Caco-2 (cell line): ENCODE results near the gene EPHA4. TPM values are rescaled to one million over a fixed set of nuclear protein-coding genes. Genes with fewer than 3 reads are reported as not detected.
A peak's percentile ranks its signal among the peaks of the same experiment; 100 is the strongest.

ENCODE experiments used
- BruUV-seq: library from RNA; stranded (reverse); fragments of 400-500 nt; replicated peaks from 2 replicates; lab custom pipeline; 2021; lab: Mats Ljungman, UMichigan
- CTCF ChIA-PET: fragments of 300-600 bp; sonication (Branson Sonifier 250); formaldehyde crosslinking; loops from one replicate; lab custom pipeline; 2022; ENCODE audit warnings: antibody characterized with exemption; lab: Charles Lee
- POLR2A ChIA-PET: fragments of 300-600 bp; sonication (Branson Sonifier 250); formaldehyde crosslinking; loops from one replicate; lab custom pipeline; 2022; ENCODE audit warnings: antibody characterized with exemption; lab: Charles Lee
- DNase-seq, 2 experiments: peaks; one replicate each; pipeline versions ENCODE4 v3.0.0 to v3.0.0-alpha.2; 2020 to 2022
- H3K27me3 ChIP-seq: replicated peaks from 2 replicates; pipeline ENCODE4 v1.6.0; 2011; ENCODE audit warnings: low read length; ENCODE audit not compliant: control insufficient read depth, insufficient read depth
- H3K36me3 ChIP-seq: 2 replicates; pipeline ENCODE4 v1.5.1; 2011; ENCODE audit warnings: low read length; ENCODE audit not compliant: control insufficient read depth, insufficient read depth
- H3K4me1 ChIP-seq: fragments of 250-450 bp; sonication (Bioruptor Pico); 2 replicates; pipeline ENCODE4 v1.5.1; 2020; ENCODE audit warnings: mild to moderate bottlenecking
- H3K4me3 ChIP-seq: 2 replicates; pipeline ENCODE4 v1.5.1; 2011; ENCODE audit warnings: low read depth, mild to moderate bottlenecking, control low read depth, low read length
- H3K9me3 ChIP-seq: fragments of 250-450 bp; sonication (Bioruptor Pico); 2 replicates; pipeline ENCODE4 v1.5.1; 2020; ENCODE audit warnings: mild to moderate bottlenecking, moderate library complexity
- H3K27ac Mint-ChIP-seq: one replicate; pipeline ENCODE4 v1.8.0; 2022; ENCODE audit warnings: mixed read lengths; ENCODE audit not compliant: unreplicated experiment
- H3K27me3 Mint-ChIP-seq: one replicate; pipeline ENCODE4 v1.8.0; 2022; ENCODE audit warnings: mixed read lengths; ENCODE audit not compliant: insufficient read depth, unreplicated experiment
- H3K36me3 Mint-ChIP-seq: one replicate; pipeline ENCODE4 v1.8.0; 2022; ENCODE audit warnings: mild to moderate bottlenecking, mixed read lengths; ENCODE audit not compliant: insufficient read depth, unreplicated experiment
- H3K4me1 Mint-ChIP-seq: one replicate; pipeline ENCODE4 v1.8.0; 2022; ENCODE audit warnings: low read depth, mixed read lengths; ENCODE audit not compliant: unreplicated experiment
- H3K4me3 Mint-ChIP-seq: one replicate; pipeline ENCODE4 v1.8.0; 2022; ENCODE audit warnings: mild to moderate bottlenecking, moderate library complexity, mixed read lengths; ENCODE audit not compliant: unreplicated experiment
- H3K9me3 Mint-ChIP-seq: one replicate; pipeline ENCODE4 v1.8.0; 2022; ENCODE audit warnings: mixed read lengths; ENCODE audit not compliant: unreplicated experiment
- CTCF ChIP-seq, 2 experiments: fragments of 200-600 bp in 1 of 2; IDR thresholded peaks; 1 replicate in 1 of 2; 2 replicates in 1 of 2; pipeline versions ENCODE4 v1.5.1 to v1.8.0; 2011 to 2022; ENCODE audit warnings: antibody characterized with exemption in 1 of 2, control low read depth in 1 of 2, inconsistent platforms in 1 of 2, low read depth in 1 of 2, low read length in 1 of 2, mild to moderate bottlenecking in 1 of 2, moderate library complexity in 1 of 2; ENCODE audit not compliant: insufficient read depth in 1 of 2, severe bottlenecking in 1 of 2, unreplicated experiment in 1 of 2
- intact Hi-C: fragments of 100-400 bp; cut with micrococcal nuclease; formaldehyde crosslinking; loops from one replicate; pipeline ENCODE4 v1.10.0; 2022; ENCODE audit not compliant: unreplicated experiment
- total RNA-seq: library from RNA; stranded (reverse); gene quantifications from 2 replicates; pipeline ENCODE4 v1.2.3, GENCODE V29; 2022

EPHA4 gene
- total RNA-seq, 1 experiment from 2014 or later = 95.5 TPM

GRCh38 chr2:221541131-221541735, 30.9 kb downstream of the EPHA4 start:
- Histone ChIP-seq H3K4me1 (peaks cover 11% of the 10 kb centered on the region), H3K27me3 (no peaks in the 10 kb centered on the region), H3K36me3 (no peaks in the 10 kb centered on the region), H3K4me3 (no peak overlapping the region), H3K9me3 (no peaks in the 10 kb centered on the region)
- CTCF ChIA-PET = interaction anchor here (0.7 kb wide), 1 partner anchor 23 kb away, joined by 6 read pairs; no protein-coding TSS in a partner anchor
- DNase-seq = no peak
- TF ChIP-seq CTCF (IDR thresholded peaks at IDR 0.05; ENCODE audit: insufficient read depth in 1 of 2, low read depth in 1 of 2, low read length in 1 of 2, severe bottlenecking in 1 of 2, unreplicated experiment in 1 of 2) = no peak
- H3K9me3 Mint-ChIP-seq = no peaks in the 10 kb centered on the region
- no peak overlapping the region for H3K27ac Mint-ChIP-seq
- no peak overlapping the region for H3K4me3 Mint-ChIP-seq
- intact Hi-C loops = no loop called here
- no peaks in the 10 kb centered on the region for H3K27me3 Mint-ChIP-seq
- POLR2A ChIA-PET = no interaction called here
- H3K36me3 Mint-ChIP-seq = peaks cover 33% of the 10 kb centered on the region
- peaks cover 43% of the 10 kb centered on the region for H3K4me1 Mint-ChIP-seq
- BruUV-seq = no TSS peak

GRCh38 chr2:221539246-221539645, 32.9 kb downstream of the EPHA4 start:
- H3K27me3 Mint-ChIP-seq = no peaks in the 10 kb centered on the region
- no peak overlapping the region for H3K27ac Mint-ChIP-seq
- Histone ChIP-seq H3K36me3 (no peaks in the 10 kb centered on the region), H3K27me3 (no peaks in the 10 kb centered on the region), H3K4me3 (no peak overlapping the region), H3K4me1 (peaks cover 27% of the 10 kb centered on the region), H3K9me3 (no peaks in the 10 kb centered on the region)
- no peak for DNase-seq
- H3K4me3 Mint-ChIP-seq = no peak overlapping the region
- no peaks in the 10 kb centered on the region for H3K9me3 Mint-ChIP-seq
- ChIA-PET CTCF (no interaction called here), POLR2A (no interaction called here)
- no TSS peak for BruUV-seq
- peaks cover 51% of the 10 kb centered on the region for H3K4me1 Mint-ChIP-seq
- intact Hi-C loops = no loop called here
- H3K36me3 Mint-ChIP-seq = peaks cover 45% of the 10 kb centered on the region
- TF ChIP-seq CTCF (IDR thresholded peaks at IDR 0.05; ENCODE audit: insufficient read depth in 1 of 2, low read depth in 1 of 2, low read length in 1 of 2, severe bottlenecking in 1 of 2, unreplicated experiment in 1 of 2) = no peak

GRCh38 chr2:221535824-221536223, 36.3 kb downstream of the EPHA4 start:
- DNase-seq = peak; percentile 83 to 84

More at GRCh38 chr2:221535824-221536223, 36.3 kb downstream of the EPHA4 start:
- 0 out of 2 replicates have a peak, but pooled peaks cover 2% of the 10 kb centered on the region for H3K36me3 ChIP-seq
- CTCF ChIA-PET = interaction anchor here (0.9 to 2.3 kb wide), 8 partner anchors 17 to 54 kb away, joined by 3 to 22 read pairs (median 5); no protein-coding TSS in a partner anchor
- no peaks in the 10 kb centered on the region for H3K9me3 ChIP-seq
- no peak overlapping the region for H3K4me3 ChIP-seq
- peaks cover 58% of the 10 kb centered on the region for H3K4me1 ChIP-seq
- Mint-ChIP-seq H3K9me3 (no peaks in the 10 kb centered on the region), H3K36me3 (peaks cover 56% of the 10 kb centered on the region), H3K4me3 (peak overlapping the region; percentile 30), H3K4me1 (peaks cover 60% of the 10 kb centered on the region), H3K27me3 (no peaks in the 10 kb centered on the region), H3K27ac (peak overlapping the region; percentile 23)
- intact Hi-C loops = loop anchor here (1.0 to 2.0 kb wide), 10 partner anchors 8 to 433 kb away; partner anchors contain the start of gene EPHA4
- TF ChIP-seq CTCF (IDR thresholded peaks at IDR 0.05; ENCODE audit: insufficient read depth in 1 of 2, low read depth in 1 of 2, low read length in 1 of 2, severe bottlenecking in 1 of 2, unreplicated experiment in 1 of 2) = no peak
- no TSS peak for BruUV-seq
- no peaks in the 10 kb centered on the region for H3K27me3 ChIP-seq
- POLR2A ChIA-PET = interaction anchor here (0.7 kb wide), 1 partner anchor 27 kb away, joined by 3 read pairs; no protein-coding TSS in a partner anchor
